Esophagus squamous epithelium (tissue), 5 donors: ENCODE results near the gene LAMA5. TPM values are rescaled to one million over a fixed set of nuclear protein-coding genes. Genes with fewer than 3 reads are reported as not detected.

ENCODE experiments used
- DNase-seq: peaks from one replicate; lab custom pipeline; 2025; lab: John Stamatoyannopoulos, UW
- H3K27ac ChIP-seq, 4 donors: fragments of 200-600 bp; sonication (generic); one replicate each; pipeline ENCODE4 v1.5.1; 2016 to 2019; ENCODE audit warnings: mild to moderate bottlenecking in 1 of 4
- H3K27me3 ChIP-seq, 4 donors: fragments of 200-600 bp; sonication (generic); 1 replicate in 3 of 4; 2 replicates in 1 of 4; pipeline versions ENCODE4 v1.5.1 to v1.6.0; 2017 to 2021; ENCODE audit warnings: antibody characterized with exemption in 1 of 4
- H3K36me3 ChIP-seq, 3 donors: fragments of 200-600 bp; sonication (generic); one replicate each; pipeline ENCODE4 v1.5.1; 2016 to 2019
- H3K4me1 ChIP-seq, 3 donors: fragments of 200-600 bp; sonication (generic); one replicate each; pipeline ENCODE4 v1.5.1; 2017 to 2019
- H3K4me3 ChIP-seq, 4 donors: fragments of 200-600 bp; sonication (generic); 1 replicate in 3 of 4; 2 replicates in 1 of 4; pipeline ENCODE4 v1.5.1; 2016 to 2019; ENCODE audit warnings: mild to moderate bottlenecking in 2 of 4, moderate library complexity in 1 of 4
- H3K9me3 ChIP-seq, 3 donors: fragments of 200-600 bp; sonication (generic); one replicate each; pipeline ENCODE4 v1.5.1; 2016 to 2019
- POLR2A ChIP-seq, 4 donors: fragments of 450-650 bp; IDR thresholded peaks; one replicate each; pipeline ENCODE4 v1.6.1; 2017; ENCODE audit warnings: antibody characterized with exemption in 4 of 4, mild to moderate bottlenecking in 4 of 4, moderate library complexity in 3 of 4
- WGBS, 2 donors: methylation state at CpG; one replicate each; pipeline ENCODE4 v1.1.5; 2018; 5-methylcytosine and 5-hydroxymethylcytosine counted together
- intact Hi-C: fragments of 100-400 bp; cut with DNase I; formaldehyde crosslinking; loops from one replicate; pipeline ENCODE4 v1.15.0; 2022
- total RNA-seq, 4 donors: library from RNA; depleted of rRNA; stranded (reverse); fragments of >200 nt; gene quantifications; one replicate each; pipeline ENCODE4 v1.1.0, GENCODE V29; 2016
- TF ChIP-seq, protein P1 (sequence below), 6 experiments: fragments of 450-650 bp in 4 of 6; fragments of 200-600 bp in 2 of 6; sonication (generic) in 2 of 6; IDR thresholded peaks; one replicate each; pipeline ENCODE4 v1.5.1; 2016 to 2019; ENCODE audit warnings: antibody characterized with exemption in 6 of 6, mild to moderate bottlenecking in 4 of 6, moderate library complexity in 4 of 6
- donor health status: DM: yes; HTN: yes; CAD: no.

LAMA5 gene
- total RNA-seq, 4 donors from 2014 or later = 60.4 to 127 (median 98.9) TPM

DNA sequence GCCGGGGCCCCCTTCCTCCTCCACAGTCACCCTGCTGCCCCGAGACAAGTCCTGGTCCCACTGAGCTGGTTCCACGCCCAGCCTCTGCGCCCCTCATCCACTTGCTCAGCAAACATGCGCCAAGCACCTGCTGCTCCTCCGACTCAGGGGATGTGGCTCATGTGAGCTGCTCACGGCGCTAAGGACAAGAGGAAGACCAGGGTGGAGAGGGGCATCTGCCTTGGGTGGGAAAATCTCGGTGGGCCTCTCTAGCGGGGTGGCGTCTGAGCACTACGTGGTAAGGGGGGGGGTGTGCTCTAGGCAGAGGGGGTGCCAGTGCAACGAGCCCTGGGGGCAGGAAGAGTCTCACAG is 4.5 kb downstream of the LAMA5 start:
- intact Hi-C loops = no loop called here
- TF ChIP-seq, protein P1, sequence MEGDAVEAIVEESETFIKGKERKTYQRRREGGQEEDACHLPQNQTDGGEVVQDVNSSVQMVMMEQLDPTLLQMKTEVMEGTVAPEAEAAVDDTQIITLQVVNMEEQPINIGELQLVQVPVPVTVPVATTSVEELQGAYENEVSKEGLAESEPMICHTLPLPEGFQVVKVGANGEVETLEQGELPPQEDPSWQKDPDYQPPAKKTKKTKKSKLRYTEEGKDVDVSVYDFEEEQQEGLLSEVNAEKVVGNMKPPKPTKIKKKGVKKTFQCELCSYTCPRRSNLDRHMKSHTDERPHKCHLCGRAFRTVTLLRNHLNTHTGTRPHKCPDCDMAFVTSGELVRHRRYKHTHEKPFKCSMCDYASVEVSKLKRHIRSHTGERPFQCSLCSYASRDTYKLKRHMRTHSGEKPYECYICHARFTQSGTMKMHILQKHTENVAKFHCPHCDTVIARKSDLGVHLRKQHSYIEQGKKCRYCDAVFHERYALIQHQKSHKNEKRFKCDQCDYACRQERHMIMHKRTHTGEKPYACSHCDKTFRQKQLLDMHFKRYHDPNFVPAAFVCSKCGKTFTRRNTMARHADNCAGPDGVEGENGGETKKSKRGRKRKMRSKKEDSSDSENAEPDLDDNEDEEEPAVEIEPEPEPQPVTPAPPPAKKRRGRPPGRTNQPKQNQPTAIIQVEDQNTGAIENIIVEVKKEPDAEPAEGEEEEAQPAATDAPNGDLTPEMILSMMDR (IDR thresholded peaks at IDR 0.05) = no peak
- no peak for TF ChIP-seq POLR2A (IDR thresholded peaks at IDR 0.05)
- no peaks in the 10 kb centered on the region for H3K9me3 ChIP-seq
- peaks cover 0 to 11% (median 0%) of the 10 kb centered on the region in 3 donors for H3K36me3 ChIP-seq
- H3K4me3 ChIP-seq = peak overlapping the region in 1 of 4 donors; percentile 87
- H3K27ac ChIP-seq = peak overlapping the region; percentile 85 to 99 (median 97)
- H3K27me3 ChIP-seq = peaks cover 0 to 15% (median 0%) of the 10 kb centered on the region in 4 donors
- 41 to 50% methylated on average over 2 to 10 of the region's 13 CpGs for WGBS, 2 donors
- H3K4me1 ChIP-seq = peaks cover 85 to 97% (median 91%) of the 10 kb centered on the region in 3 donors
- no peak for DNase-seq

DNA sequence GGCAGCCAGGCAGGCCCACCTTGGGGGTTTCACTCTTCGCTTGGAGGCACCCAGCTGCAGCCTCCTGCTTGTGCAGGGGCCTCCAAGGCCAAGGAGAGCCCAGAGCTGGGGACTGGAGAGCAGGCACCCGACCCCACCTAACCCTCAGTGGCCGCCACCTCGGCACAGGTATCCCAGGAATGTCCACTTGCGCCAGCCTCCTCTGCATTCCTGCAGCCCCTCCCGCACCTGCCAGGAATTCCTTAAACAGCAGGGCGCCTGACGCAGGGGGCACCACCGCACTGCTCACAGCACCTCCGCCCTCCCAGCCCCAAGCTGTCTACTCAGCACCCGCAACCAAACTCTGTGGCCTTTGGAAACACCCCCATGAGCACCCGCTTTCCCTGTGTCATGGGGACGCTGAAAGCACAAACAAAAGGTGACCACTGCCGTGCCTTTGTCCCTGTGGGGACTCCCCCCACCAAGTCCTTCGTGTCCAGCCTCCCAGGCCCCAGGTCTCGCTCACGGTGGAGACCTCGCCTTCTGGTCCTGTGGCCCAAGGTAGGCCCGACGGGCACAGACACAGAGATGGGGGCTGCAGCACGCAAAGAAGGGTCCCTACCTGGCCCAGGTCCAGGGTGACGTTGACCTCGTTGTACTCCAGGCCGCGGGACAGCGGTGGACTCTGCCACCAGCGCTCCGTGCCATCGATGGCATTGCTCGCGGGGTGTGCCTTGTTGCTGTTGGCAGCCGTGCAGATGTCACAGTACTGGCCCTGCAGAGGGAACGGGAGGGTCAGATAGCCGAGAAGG is 5.1 kb downstream of the LAMA5 start:
- no peaks in the 10 kb centered on the region for H3K9me3 ChIP-seq
- DNase-seq = no peak
- WGBS, 2 donors = 40 to 75% methylated on average over 6 to 9 of the region's 34 CpGs
- TF ChIP-seq, protein P1 (IDR thresholded peaks at IDR 0.05) = no peak
- TF ChIP-seq POLR2A (IDR thresholded peaks at IDR 0.05) = no peak
- H3K36me3 ChIP-seq = peaks cover 0 to 11% (median 0%) of the 10 kb centered on the region in 3 donors
- intact Hi-C loops = no loop called here
- peak overlapping the region in 1 of 4 donors; percentile 87 for H3K4me3 ChIP-seq
- peaks cover 88 to 99% (median 93%) of the 10 kb centered on the region in 3 donors for H3K4me1 ChIP-seq
- peaks cover 0 to 9% (median 0%) of the 10 kb centered on the region in 4 donors for H3K27me3 ChIP-seq
- H3K27ac ChIP-seq = peak overlapping the region; percentile 93 to 99 (median 97)

- Histone ChIP-seq H3K36me3 (peaks cover 0 to 11% (median 0%) of the 10 kb centered on the region in 3 donors), H3K27me3 (peaks cover 0 to under 1% (median 0%) of the 10 kb centered on the region in 4 donors), H3K27ac (peak overlapping the region; percentile 93 to 99 (median 97)), H3K4me1 (peaks cover 92 to 99% (median 96%) of the 10 kb centered on the region in 3 donors), H3K9me3 (no peaks in the 10 kb centered on the region), H3K4me3 (peak overlapping the region in 1 of 4 donors; percentile 21)
- DNase-seq = no peak
- intact Hi-C loops = no loop called here
- TF ChIP-seq, protein P1 (IDR thresholded peaks at IDR 0.05) = no peak
- no peak for TF ChIP-seq POLR2A (IDR thresholded peaks at IDR 0.05)
- 7 to 60% methylated on average over 3 to 4 of the region's 25 CpGs for WGBS, 2 donors
Observed at GRCh38 chr20:62360854-62361798, 6.0 kb downstream of the LAMA5 start.

DNA sequence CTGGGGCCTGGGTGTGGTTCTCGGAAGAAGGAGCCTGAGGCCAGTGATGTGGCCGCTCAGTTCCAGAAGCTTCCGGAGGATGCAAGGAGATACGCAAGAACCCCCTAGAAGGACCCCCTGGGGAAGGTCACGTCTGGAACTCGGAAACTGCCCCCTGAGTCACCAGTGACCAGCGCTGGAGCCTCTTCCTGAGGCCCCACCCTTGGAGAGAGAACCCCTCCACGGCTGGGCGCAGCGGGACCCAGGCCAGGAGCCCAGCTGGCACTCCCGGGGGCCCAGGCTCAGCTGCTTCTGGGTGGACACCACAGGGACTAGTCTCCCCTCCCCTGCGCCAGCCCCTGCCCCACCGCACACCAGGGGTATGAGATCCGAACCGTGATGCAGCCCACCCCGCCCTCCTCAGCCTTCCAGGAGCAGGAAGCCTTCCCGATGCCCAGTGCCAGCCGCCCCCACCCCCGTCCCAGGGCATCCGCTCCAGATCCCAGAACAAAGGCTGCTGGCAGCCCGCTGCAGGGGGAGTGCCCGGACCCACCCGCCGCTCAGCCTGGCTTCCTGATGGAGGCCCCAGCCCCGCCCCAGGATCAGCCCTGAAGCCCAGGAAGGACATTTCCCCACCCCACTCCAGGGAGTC is 7.5 kb downstream of the LAMA5 start:
- Histone ChIP-seq H3K9me3 (no peaks in the 10 kb centered on the region), H3K4me3 (peak overlapping the region in 2 of 4 donors; percentile 7 to 43), H3K27me3 (no peaks in the 10 kb centered on the region), H3K36me3 (peaks cover 0 to 11% (median 0%) of the 10 kb centered on the region in 3 donors), H3K27ac (peak overlapping the region; percentile 91 to 93 (median 92)), H3K4me1 (peaks cover 94 to 99% (median 96%) of the 10 kb centered on the region in 3 donors)
- intact Hi-C loops = no loop called here
- no CpG with 5 or more reads among the region's 25 CpGs for WGBS, 2 donors
- TF ChIP-seq, protein P1 (IDR thresholded peaks at IDR 0.05) = no peak
- no peak for TF ChIP-seq POLR2A (IDR thresholded peaks at IDR 0.05)
- DNase-seq = no peak
